Measurements from ENCODE around the gene TJAP1. TPM values are rescaled to one million over a fixed set of nuclear protein-coding genes. Genes with fewer than 3 reads are reported as not detected.

The TJAP1 gene
- total and polyA plus RNA-seq, 2 of the 8 experiments (the other 6 are each of a cell fraction or from before 2014, with no cell fraction given): 30.7 to 40.4 TPM

DNA sequence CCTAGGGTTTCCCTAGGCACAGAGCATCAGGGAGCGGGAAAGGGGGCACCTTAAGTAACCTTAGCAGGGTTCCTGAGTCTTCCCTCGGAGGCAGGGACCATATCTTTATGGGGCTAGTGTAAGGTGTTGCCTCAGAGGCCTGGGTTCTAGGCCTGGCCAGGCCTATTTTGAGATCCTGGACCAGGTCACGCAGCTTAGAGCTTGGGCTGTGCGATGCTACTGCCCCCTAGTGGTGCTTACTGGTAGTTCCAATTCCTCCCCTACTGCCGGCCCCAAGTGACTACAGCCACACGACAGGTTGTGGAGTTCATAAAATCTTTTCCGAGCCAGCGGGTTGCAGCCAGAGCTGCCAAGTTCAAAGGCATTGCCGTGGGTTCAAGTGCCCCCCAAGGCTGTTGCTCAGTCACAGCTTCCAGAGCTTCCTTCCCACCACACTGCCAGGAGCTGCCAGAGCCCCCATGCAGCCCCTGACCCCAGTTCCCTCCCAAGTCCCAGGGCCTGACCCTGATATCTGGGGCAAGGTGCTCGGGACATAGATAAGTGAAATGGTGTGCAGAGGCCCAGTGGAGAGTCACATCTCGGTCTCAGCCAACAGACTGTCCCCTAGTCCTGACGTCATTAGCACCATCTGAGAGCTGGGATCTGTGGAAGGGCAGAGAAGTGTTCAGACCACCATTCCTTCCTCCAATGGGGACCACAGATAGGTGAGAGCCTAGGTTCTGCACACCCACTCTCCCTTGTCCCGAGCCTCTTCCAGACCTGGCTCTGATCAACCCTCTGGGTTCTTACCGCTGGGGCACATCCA is 29.5 kb downstream of the TJAP1 start (continued):
- peak; percentile 90 to 93 for TF ChIP-seq RAD21 (IDR thresholded peaks at IDR 0.05 in 1 of 2, conservative IDR thresholded peaks at IDR 0.05 in 1 of 2; ENCODE audit: low read depth in 2 of 2, low read length in 2 of 2)
- TF ChIP-seq CBX5 (IDR thresholded peaks at IDR 0.05; ENCODE audit: low read depth, low read length): no peak

Measured in H1 (cell line).